Measurements from ENCODE around the gene RESF1.

DNA sequence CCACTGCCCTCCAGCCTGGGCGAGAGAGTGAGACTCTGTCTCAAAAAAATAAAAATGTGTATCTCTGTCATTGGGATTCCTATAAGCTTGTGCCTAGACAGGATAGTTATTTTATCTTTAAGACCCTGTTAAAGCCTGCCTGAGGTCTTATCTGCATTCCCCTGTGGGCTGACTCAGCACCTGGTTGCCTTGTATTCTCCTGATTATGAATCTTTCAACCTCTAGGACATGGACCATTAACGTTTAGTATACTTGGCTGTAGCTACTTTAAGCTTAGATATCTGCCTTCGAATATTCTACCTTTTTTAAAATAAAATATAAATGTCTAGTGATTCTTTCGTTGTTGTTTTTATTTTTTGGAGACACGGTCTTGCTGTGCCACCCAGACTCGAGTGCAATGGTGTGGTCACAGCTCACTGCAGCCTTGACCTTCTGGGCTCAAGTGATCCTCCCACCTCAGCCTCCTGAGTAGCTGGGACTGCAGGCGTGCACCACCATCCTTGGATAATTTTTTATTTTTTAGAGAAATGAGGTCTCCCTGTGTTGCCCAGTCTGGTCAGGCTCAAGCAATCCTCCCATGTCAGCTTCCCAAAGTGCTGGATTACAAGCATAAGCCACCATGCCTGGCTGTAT lies 41.3 kb downstream of the RESF1 start:
- no peak for TF ChIP-seq ATF6 (CRISPR knock-in tag; IDR thresholded peaks at IDR 0.05)
- TF ChIP-seq, protein P1, sequence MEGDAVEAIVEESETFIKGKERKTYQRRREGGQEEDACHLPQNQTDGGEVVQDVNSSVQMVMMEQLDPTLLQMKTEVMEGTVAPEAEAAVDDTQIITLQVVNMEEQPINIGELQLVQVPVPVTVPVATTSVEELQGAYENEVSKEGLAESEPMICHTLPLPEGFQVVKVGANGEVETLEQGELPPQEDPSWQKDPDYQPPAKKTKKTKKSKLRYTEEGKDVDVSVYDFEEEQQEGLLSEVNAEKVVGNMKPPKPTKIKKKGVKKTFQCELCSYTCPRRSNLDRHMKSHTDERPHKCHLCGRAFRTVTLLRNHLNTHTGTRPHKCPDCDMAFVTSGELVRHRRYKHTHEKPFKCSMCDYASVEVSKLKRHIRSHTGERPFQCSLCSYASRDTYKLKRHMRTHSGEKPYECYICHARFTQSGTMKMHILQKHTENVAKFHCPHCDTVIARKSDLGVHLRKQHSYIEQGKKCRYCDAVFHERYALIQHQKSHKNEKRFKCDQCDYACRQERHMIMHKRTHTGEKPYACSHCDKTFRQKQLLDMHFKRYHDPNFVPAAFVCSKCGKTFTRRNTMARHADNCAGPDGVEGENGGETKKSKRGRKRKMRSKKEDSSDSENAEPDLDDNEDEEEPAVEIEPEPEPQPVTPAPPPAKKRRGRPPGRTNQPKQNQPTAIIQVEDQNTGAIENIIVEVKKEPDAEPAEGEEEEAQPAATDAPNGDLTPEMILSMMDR (IDR thresholded peaks at IDR 0.05) = no peak
- TF ChIP-seq NFYB (CRISPR knock-in tag; conservative IDR thresholded peaks at IDR 0.05; ENCODE audit: low read depth) = no peak
- TF ChIP-seq SP1 (CRISPR knock-in tag; conservative IDR thresholded peaks at IDR 0.05) = no peak
- no peak for TF ChIP-seq PREB (CRISPR knock-in tag; IDR thresholded peaks at IDR 0.05; ENCODE audit: borderline replicate concordance)
- TF ChIP-seq CREM (CRISPR knock-in tag; IDR thresholded peaks at IDR 0.05) = no peak
- TF ChIP-seq ZMAT4 (CRISPR knock-in tag; IDR thresholded peaks at IDR 0.05) = no peak
